Chondrocyte (in vitro differentiated cells): Measurements from ENCODE around the gene CWF19L1. TPM values are rescaled to one million over a fixed set of nuclear protein-coding genes. Genes with fewer than 3 reads are reported as not detected.

Experiments used
- DNase-seq: peaks from one replicate; pipeline ENCODE4 v3.0.0; 2021; ENCODE audit warnings: mixed read lengths, low spot score
- H3K27ac Mint-ChIP-seq: one replicate; pipeline ENCODE4 v1.8.0; 2021; ENCODE audit warnings: mild to moderate bottlenecking, moderate library complexity, mixed read lengths; ENCODE audit not compliant: unreplicated experiment
- H3K27me3 Mint-ChIP-seq: 2 replicates; pipeline ENCODE4 v1.8.0; 2021; ENCODE audit warnings: low read depth, mixed read lengths
- H3K36me3 Mint-ChIP-seq: 2 replicates; pipeline ENCODE4 v1.8.0; 2021; ENCODE audit warnings: low read depth, mixed read lengths
- H3K4me1 Mint-ChIP-seq: 2 replicates; pipeline ENCODE4 v1.8.0; 2021; ENCODE audit warnings: low read depth, mild to moderate bottlenecking, mixed read lengths
- H3K4me3 Mint-ChIP-seq: one replicate; pipeline ENCODE4 v1.8.0; 2021; ENCODE audit warnings: mild to moderate bottlenecking, moderate library complexity, mixed read lengths; ENCODE audit not compliant: unreplicated experiment
- H3K9me3 Mint-ChIP-seq: 2 replicates; pipeline ENCODE4 v1.8.0; 2021; ENCODE audit warnings: low read depth, mixed read lengths
- total RNA-seq: library from RNA; stranded (reverse); gene quantifications from 3 replicates; pipeline ENCODE4 v1.2.1, GENCODE V29; 2021
- TF ChIP-seq, protein P1 (sequence below): fragments of 200-600 bp; sonication (generic); IDR thresholded peaks from 2 replicates; pipeline ENCODE4 v1.5.0; 2021; ENCODE audit warnings: antibody characterized with exemption, mild to moderate bottlenecking, moderate library complexity

Gene CWF19L1
- total RNA-seq, 1 donor from 2014 or later = 14.1 TPM

GRCh38 chr10:100185364-100186252, 81.8 kb downstream of the CWF19L1 start, which contains the start of gene ERLIN1:
Gene ERLIN1, minus strand, starts transcription at chr10:100186029. Its CDS starts 403 bp downstream, at chr10:100185626.
- DNase-seq = peak; percentile 96
- H3K9me3 Mint-ChIP-seq = no peaks in the 10 kb centered on the region
- peaks cover 35% of the 10 kb centered on the region for H3K4me1 Mint-ChIP-seq
- peaks cover 3% of the 10 kb centered on the region for H3K36me3 Mint-ChIP-seq
- H3K27ac Mint-ChIP-seq = peak within 1 kb of the TSS; percentile 94
- H3K4me3 Mint-ChIP-seq = peak within 1 kb of the TSS; percentile 96
- H3K27me3 Mint-ChIP-seq = no peaks in the 10 kb centered on the region
- TF ChIP-seq, protein P1, sequence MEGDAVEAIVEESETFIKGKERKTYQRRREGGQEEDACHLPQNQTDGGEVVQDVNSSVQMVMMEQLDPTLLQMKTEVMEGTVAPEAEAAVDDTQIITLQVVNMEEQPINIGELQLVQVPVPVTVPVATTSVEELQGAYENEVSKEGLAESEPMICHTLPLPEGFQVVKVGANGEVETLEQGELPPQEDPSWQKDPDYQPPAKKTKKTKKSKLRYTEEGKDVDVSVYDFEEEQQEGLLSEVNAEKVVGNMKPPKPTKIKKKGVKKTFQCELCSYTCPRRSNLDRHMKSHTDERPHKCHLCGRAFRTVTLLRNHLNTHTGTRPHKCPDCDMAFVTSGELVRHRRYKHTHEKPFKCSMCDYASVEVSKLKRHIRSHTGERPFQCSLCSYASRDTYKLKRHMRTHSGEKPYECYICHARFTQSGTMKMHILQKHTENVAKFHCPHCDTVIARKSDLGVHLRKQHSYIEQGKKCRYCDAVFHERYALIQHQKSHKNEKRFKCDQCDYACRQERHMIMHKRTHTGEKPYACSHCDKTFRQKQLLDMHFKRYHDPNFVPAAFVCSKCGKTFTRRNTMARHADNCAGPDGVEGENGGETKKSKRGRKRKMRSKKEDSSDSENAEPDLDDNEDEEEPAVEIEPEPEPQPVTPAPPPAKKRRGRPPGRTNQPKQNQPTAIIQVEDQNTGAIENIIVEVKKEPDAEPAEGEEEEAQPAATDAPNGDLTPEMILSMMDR = peak; percentile 32

- Mint-ChIP-seq H3K36me3 (peaks cover 2% of the 10 kb centered on the region), H3K27me3 (no peaks in the 10 kb centered on the region), H3K4me3 (peak overlapping the region; percentile 96), H3K4me1 (peaks cover 35% of the 10 kb centered on the region), H3K27ac (peak overlapping the region; percentile 94), H3K9me3 (no peaks in the 10 kb centered on the region)
- TF ChIP-seq, protein P1 = no peak
- DNase-seq = no peak
These were observed 82.6 kb downstream of the CWF19L1 start for GRCh38 chr10:100184840-100185239.

DNA sequence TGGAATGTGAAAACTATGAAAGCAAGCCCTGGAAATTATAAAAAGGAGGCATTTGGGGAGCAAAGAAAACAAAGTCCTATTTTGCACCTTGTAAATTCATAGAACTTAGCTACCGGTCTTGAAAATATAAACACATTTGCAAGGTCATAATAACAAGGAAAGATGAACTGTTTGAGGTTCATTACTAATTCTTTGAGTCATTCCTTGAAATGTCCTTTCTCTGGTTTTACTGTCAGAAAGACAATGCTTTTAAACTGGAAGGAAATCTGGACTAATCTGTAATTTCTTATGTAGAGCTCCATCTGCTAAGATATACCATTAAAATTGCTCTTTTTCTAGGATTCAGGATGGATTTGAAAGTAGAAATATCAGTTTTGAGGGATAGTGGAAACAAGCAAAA, 83.0 kb downstream of the CWF19L1 start:
- Mint-ChIP-seq H3K9me3 (no peaks in the 10 kb centered on the region), H3K4me1 (peaks cover 35% of the 10 kb centered on the region), H3K27me3 (no peaks in the 10 kb centered on the region), H3K4me3 (peak overlapping the region; percentile 96), H3K36me3 (peaks cover 2% of the 10 kb centered on the region), H3K27ac (no peak overlapping the region)
- DNase-seq = no peak
- TF ChIP-seq, protein P1 = no peak

- Mint-ChIP-seq H3K9me3 (no peaks in the 10 kb centered on the region), H3K27me3 (no peaks in the 10 kb centered on the region), H3K4me3 (no peak overlapping the region), H3K36me3 (peaks cover 2% of the 10 kb centered on the region), H3K27ac (no peak overlapping the region), H3K4me1 (peaks cover 40% of the 10 kb centered on the region)
- TF ChIP-seq, protein P1 = no peak
- no peak for DNase-seq
These were observed 84.0 kb downstream of the CWF19L1 start for GRCh38 chr10:100183481-100183880.

- H3K4me1 Mint-ChIP-seq = peaks cover 41% of the 10 kb centered on the region
- H3K4me3 Mint-ChIP-seq = no peak overlapping the region
- no peak for DNase-seq
- TF ChIP-seq, protein P1 = no peak
- no peaks in the 10 kb centered on the region for H3K27me3 Mint-ChIP-seq
- no peak overlapping the region for H3K27ac Mint-ChIP-seq
- peaks cover 6% of the 10 kb centered on the region for H3K36me3 Mint-ChIP-seq
- H3K9me3 Mint-ChIP-seq = no peaks in the 10 kb centered on the region
These were observed 84.5 kb downstream of the CWF19L1 start for GRCh38 chr10:100182908-100183307.

Other genes starting within 250 kb of the CWF19L1 start
- not detected in 3 replicates for gene CPN1, start 185.8 kb downstream of the CWF19L1 start, total RNA-seq
- gene ERLIN1, start 81.6 kb downstream of the CWF19L1 start, total RNA-seq = 27.7 to 45.0 TPM (median 28.2 TPM) in 3 replicates
- 16.3 to 18.7 TPM (median 16.3 TPM) in 3 replicates for gene CHUK, start 38.0 kb downstream of the CWF19L1 start, total RNA-seq
- gene BLOC1S2, start 19.0 kb upstream of the CWF19L1 start, total RNA-seq = 25.9 to 35.1 TPM (median 29.7 TPM) in 3 replicates
- gene PKD2L1, start 62.6 kb upstream of the CWF19L1 start, total RNA-seq = not detected in 3 replicates
- 54.4 to 74.1 TPM (median 72.2 TPM) in 3 replicates for gene SCD, start 79.6 kb upstream of the CWF19L1 start, total RNA-seq
- gene WNT8B, start 195.4 kb upstream of the CWF19L1 start, total RNA-seq = not detected in 3 replicates